BLaER1 (cell line): ENCODE data around the gene LPAR5.
A peak's percentile ranks its signal among the peaks of the same experiment; 100 is the strongest.

Experiments used
- H3K27ac ChIP-seq: shearing (Covaris generic); formaldehyde crosslinking; 2 replicates; pipeline ENCODE4 v1.8.1; 2022
- H3K27me3 ChIP-seq: shearing (Covaris generic); formaldehyde crosslinking; 2 replicates; pipeline ENCODE4 v1.8.1; 2022
- H3K36me3 ChIP-seq: shearing (Covaris generic); formaldehyde crosslinking; 2 replicates; pipeline ENCODE4 v1.8.1; 2022
- H3K4me1 ChIP-seq: shearing (Covaris generic); formaldehyde crosslinking; 2 replicates; pipeline ENCODE4 v1.8.1; 2022
- H3K4me2 ChIP-seq: shearing (Covaris generic); formaldehyde crosslinking; 2 replicates; pipeline ENCODE4 v1.8.1; 2022
- H3K4me3 ChIP-seq: shearing (Covaris generic); formaldehyde crosslinking; 2 replicates; pipeline ENCODE4 v1.8.1; 2022
- H3K9ac ChIP-seq: shearing (Covaris generic); formaldehyde crosslinking; 2 replicates; pipeline ENCODE4 v1.8.1; 2022
- H3K9me3 ChIP-seq: shearing (Covaris generic); formaldehyde crosslinking; 2 replicates; pipeline ENCODE4 v1.8.1; 2022
- H4K20me1 ChIP-seq: shearing (Covaris generic); formaldehyde crosslinking; 2 replicates; pipeline ENCODE4 v1.8.1; 2022
- Cebpa-rat ChIP-seq: shearing (Covaris generic); IDR thresholded peaks from 2 replicates; pipeline ENCODE4 v1.8.1; 2022

Gene LPAR5

GRCh38 chr12:6612652-6613014 is 23.1 kb downstream of the LPAR5 start:
- Histone ChIP-seq H3K4me1 (peaks cover 66% of the 10 kb centered on the region), H3K9ac (peak overlapping the region; percentile 77), H3K9me3 (no peaks in the 10 kb centered on the region), H4K20me1 (no peaks in the 10 kb centered on the region), H3K36me3 (no peaks in the 10 kb centered on the region), H3K4me2 (peak overlapping the region; percentile 87), H3K27ac (peak overlapping the region; percentile 93), H3K27me3 (no peaks in the 10 kb centered on the region), H3K4me3 (peak overlapping the region; percentile 39)
- TF ChIP-seq Cebpa-rat = no peak

GRCh38 chr12:6612247-6612646 is 23.5 kb downstream of the LPAR5 start:
- peak overlapping the region; percentile 77 for H3K9ac ChIP-seq
- peak overlapping the region; percentile 39; the same call in 1 of the 2 replicates for H3K4me3 ChIP-seq
- TF ChIP-seq Cebpa-rat = no peak
- H4K20me1 ChIP-seq = no peaks in the 10 kb centered on the region
- no peaks in the 10 kb centered on the region for H3K27me3 ChIP-seq
- peaks cover 68% of the 10 kb centered on the region for H3K4me1 ChIP-seq
- H3K36me3 ChIP-seq = no peaks in the 10 kb centered on the region
- H3K27ac ChIP-seq = peak overlapping the region; percentile 93
- H3K9me3 ChIP-seq = no peaks in the 10 kb centered on the region
- peak overlapping the region; percentile 87 for H3K4me2 ChIP-seq

- H3K36me3 ChIP-seq = peaks cover 13% of the 10 kb centered on the region; the same call in 1 of the 2 replicates
These were observed 27.0 kb downstream of the LPAR5 start for GRCh38 chr12:6608592-6609281.

GRCh38 chr12:6607751-6608591 is 27.8 kb downstream of the LPAR5 start:
- H3K4me2 ChIP-seq = peak overlapping the region; percentile 66
- peaks cover 32% of the 10 kb centered on the region for H4K20me1 ChIP-seq
- H3K9ac ChIP-seq = no peak overlapping the region
- TF ChIP-seq Cebpa-rat = no peak
- H3K36me3 ChIP-seq = peaks cover 15% of the 10 kb centered on the region; the same call in 1 of the 2 replicates
- H3K4me3 ChIP-seq = no peak overlapping the region
- peak overlapping the region; percentile 19; the same call in 1 of the 2 replicates for H3K27ac ChIP-seq
- H3K27me3 ChIP-seq = no peaks in the 10 kb centered on the region
- H3K9me3 ChIP-seq = no peaks in the 10 kb centered on the region
- peaks cover 63% of the 10 kb centered on the region for H3K4me1 ChIP-seq

More at GRCh38 chr12:6608592-6609281, 27.0 kb downstream of the LPAR5 start:
- Histone ChIP-seq H4K20me1 (peaks cover 24% of the 10 kb centered on the region), H3K27ac (0 out of 2 replicates have a peak overlapping the region, but pooled peaks have one; percentile 19), H3K27me3 (no peaks in the 10 kb centered on the region), H3K4me3 (no peak overlapping the region), H3K9ac (no peak overlapping the region), H3K9me3 (no peaks in the 10 kb centered on the region), H3K4me1 (peaks cover 63% of the 10 kb centered on the region), H3K4me2 (peak overlapping the region; percentile 66; the same call in 1 of the 2 replicates)
- no peak for TF ChIP-seq Cebpa-rat

GRCh38 chr12:6606331-6607131 is 29.2 kb downstream of the LPAR5 start:
- H3K36me3 ChIP-seq = peaks cover 29% of the 10 kb centered on the region
- peak overlapping the region; percentile 80 for H3K4me3 ChIP-seq
- H3K27me3 ChIP-seq = no peaks in the 10 kb centered on the region
- peak overlapping the region; percentile 81 for H3K9ac ChIP-seq
- no peak for TF ChIP-seq Cebpa-rat
- peaks cover 47% of the 10 kb centered on the region for H4K20me1 ChIP-seq
- H3K9me3 ChIP-seq = no peaks in the 10 kb centered on the region
- peak overlapping the region; percentile 91 for H3K27ac ChIP-seq
- peaks cover 63% of the 10 kb centered on the region for H3K4me1 ChIP-seq
- H3K4me2 ChIP-seq = peak overlapping the region; percentile 100

GRCh38 chr12:6605421-6606330 is 30.1 kb downstream of the LPAR5 start:
- Histone ChIP-seq H3K4me3 (peak overlapping the region; percentile 80), H3K9ac (peak overlapping the region; percentile 81), H3K27me3 (no peaks in the 10 kb centered on the region), H3K4me2 (peak overlapping the region; percentile 100), H3K4me1 (peaks cover 57% of the 10 kb centered on the region), H3K36me3 (peaks cover 37% of the 10 kb centered on the region), H3K27ac (peak overlapping the region; percentile 91), H3K9me3 (no peaks in the 10 kb centered on the region), H4K20me1 (peaks cover 55% of the 10 kb centered on the region)
- TF ChIP-seq Cebpa-rat = no peak

GRCh38 chr12:6604259-6605029 is 31.3 kb downstream of the LPAR5 start:
- peak overlapping the region; percentile 100 for H3K4me2 ChIP-seq
- H3K36me3 ChIP-seq = peaks cover 49% of the 10 kb centered on the region
- H4K20me1 ChIP-seq = peaks cover 67% of the 10 kb centered on the region
- no peaks in the 10 kb centered on the region for H3K27me3 ChIP-seq
- no peak for TF ChIP-seq Cebpa-rat
- peak overlapping the region; percentile 91 for H3K27ac ChIP-seq
- no peaks in the 10 kb centered on the region for H3K9me3 ChIP-seq
- H3K9ac ChIP-seq = peak overlapping the region; percentile 81
- H3K4me3 ChIP-seq = peak overlapping the region; percentile 80
- peaks cover 47% of the 10 kb centered on the region for H3K4me1 ChIP-seq

GRCh38 chr12:6603095-6603567 is 32.6 kb downstream of the LPAR5 start:
- H3K27me3 ChIP-seq = no peaks in the 10 kb centered on the region
- peak overlapping the region; percentile 100 for H3K4me2 ChIP-seq
- H4K20me1 ChIP-seq = peaks cover 81% of the 10 kb centered on the region
- H3K27ac ChIP-seq = peak overlapping the region; percentile 91; the same call in 1 of the 2 replicates
- peaks cover 63% of the 10 kb centered on the region for H3K36me3 ChIP-seq
- H3K4me3 ChIP-seq = peak overlapping the region; percentile 80
- TF ChIP-seq Cebpa-rat = no peak
- peak overlapping the region; percentile 81; the same call in 1 of the 2 replicates for H3K9ac ChIP-seq
- H3K9me3 ChIP-seq = no peaks in the 10 kb centered on the region
- peaks cover 42% of the 10 kb centered on the region for H3K4me1 ChIP-seq
